NCI-H1417 treated with DMSO at 0.1 percent for 48 hours (cell line): Measurements from ENCODE around the gene KLK12.

Source experiments
- DNase-seq: peaks from one replicate; lab custom pipeline; 2025; lab: John Stamatoyannopoulos, UW

The KLK12 gene

GRCh38 chr19:51034704-51035103 is at the start of gene KLK12:
Gene KLK12, minus strand, starts transcription at chr19:51035002. Its CDS starts 381 bp downstream, at chr19:51034621.
- no peak for DNase-seq

GRCh38 chr19:51084505-51084904 is 49.7 kb upstream of the KLK12 start:
- no peak for DNase-seq

GRCh38 chr19:51083783-51084182 is 49.0 kb upstream of the KLK12 start:
- DNase-seq: no peak

GRCh38 chr19:51083181-51083580 is 48.4 kb upstream of the KLK12 start:
- no peak for DNase-seq

- DNase-seq: no peak
Measured at GRCh38 chr19:51082611-51083010, 47.8 kb upstream of the KLK12 start, which contains the start of gene KLK14. Gene KLK14, minus strand, starts transcription at chr19:51082887. Its CDS starts 273 bp downstream, at chr19:51082614.

- DNase-seq: no peak
Measured at GRCh38 chr19:51081476-51081875, 46.7 kb upstream of the KLK12 start.

- DNase-seq: no peak
Measured at GRCh38 chr19:51079481-51080110, 44.8 kb upstream of the KLK12 start.

- no peak for DNase-seq
Measured at GRCh38 chr19:51078731-51079130, 43.9 kb upstream of the KLK12 start.

GRCh38 chr19:51078104-51078503 is 43.3 kb upstream of the KLK12 start:
- no peak for DNase-seq

GRCh38 chr19:51076631-51077213 is 41.9 kb upstream of the KLK12 start:
- no peak for DNase-seq

- no peak for DNase-seq
Measured at GRCh38 chr19:51075998-51076397, 41.2 kb upstream of the KLK12 start.

- no peak for DNase-seq
Measured at GRCh38 chr19:51071095-51071405, 36.2 kb upstream of the KLK12 start.

- peak; percentile 10 for DNase-seq
Measured at GRCh38 chr19:51070334-51071094, 35.7 kb upstream of the KLK12 start.

- no peak for DNase-seq
Measured at GRCh38 chr19:51066393-51067186, 31.8 kb upstream of the KLK12 start.

GRCh38 chr19:51065221-51065960 is 30.6 kb upstream of the KLK12 start:
- DNase-seq: no peak

GRCh38 chr19:51064534-51065220 is 29.9 kb upstream of the KLK12 start, which contains the start of gene KLK13:
Gene KLK13, minus strand, starts transcription at chr19:51065092. Its CDS starts 25 bp downstream, at chr19:51065067.
- no peak for DNase-seq

GRCh38 chr19:51063664-51064063 is 28.9 kb upstream of the KLK12 start:
- DNase-seq: no peak

GRCh38 chr19:51060973-51061372 is 26.2 kb upstream of the KLK12 start:
- DNase-seq: no peak

- no peak for DNase-seq
Measured at GRCh38 chr19:51060336-51060735, 25.5 kb upstream of the KLK12 start.

GRCh38 chr19:51059715-51060114 is 24.9 kb upstream of the KLK12 start:
- DNase-seq: no peak

GRCh38 chr19:51055866-51056265 is 21.1 kb upstream of the KLK12 start:
- no peak for DNase-seq
